Measurements from ENCODE around the gene JAKMIP1. TPM values are rescaled to one million over a fixed set of nuclear protein-coding genes. Genes with fewer than 3 reads are reported as not detected.

JAKMIP1 gene
- total and polyA plus RNA-seq, 2 of the 13 experiments (the other 11 are each of a cell fraction or from before 2014, with no cell fraction given): not detected

DNA sequence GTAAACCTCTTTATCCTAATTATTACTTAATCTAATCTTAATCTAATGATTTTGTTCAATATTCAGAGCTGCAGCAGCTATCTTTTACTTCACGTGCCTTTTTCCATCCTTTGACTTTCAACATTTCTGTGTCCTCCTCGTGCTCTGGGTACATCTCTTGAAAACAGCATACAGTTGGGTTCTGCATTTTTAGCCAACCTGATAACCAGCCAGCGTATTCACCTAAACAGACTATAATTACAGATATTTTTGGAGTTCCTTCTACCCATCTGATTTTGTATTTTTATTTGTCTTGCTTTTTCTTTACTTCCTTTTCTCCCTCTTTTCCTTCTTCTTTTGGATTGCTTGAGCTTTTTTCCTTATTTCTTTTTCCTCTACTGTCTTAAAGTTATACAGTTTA, 16.2 kb upstream of the JAKMIP1 start (continued):
- TF ChIP-seq CBX2 (IDR thresholded peaks at IDR 0.05; ENCODE audit: low read depth, low read length) (no peak), CBX2 (CRISPR knock-in tag; IDR thresholded peaks at IDR 0.05; ENCODE audit: low read depth) (no peak), ZBTB8A (CRISPR knock-in tag; IDR thresholded peaks at IDR 0.05; ENCODE audit: borderline replicate concordance, low read depth) (no peak), MED13 (CRISPR knock-in tag; IDR thresholded peaks at IDR 0.05) (no peak), KAT7 (CRISPR knock-in tag; IDR thresholded peaks at IDR 0.05; ENCODE audit: borderline replicate concordance) (no peak), ZNF660 (CRISPR knock-in tag; IDR thresholded peaks at IDR 0.05; ENCODE audit: borderline replicate concordance, low read depth) (no peak)
- TF ChIP-seq, protein P1, sequence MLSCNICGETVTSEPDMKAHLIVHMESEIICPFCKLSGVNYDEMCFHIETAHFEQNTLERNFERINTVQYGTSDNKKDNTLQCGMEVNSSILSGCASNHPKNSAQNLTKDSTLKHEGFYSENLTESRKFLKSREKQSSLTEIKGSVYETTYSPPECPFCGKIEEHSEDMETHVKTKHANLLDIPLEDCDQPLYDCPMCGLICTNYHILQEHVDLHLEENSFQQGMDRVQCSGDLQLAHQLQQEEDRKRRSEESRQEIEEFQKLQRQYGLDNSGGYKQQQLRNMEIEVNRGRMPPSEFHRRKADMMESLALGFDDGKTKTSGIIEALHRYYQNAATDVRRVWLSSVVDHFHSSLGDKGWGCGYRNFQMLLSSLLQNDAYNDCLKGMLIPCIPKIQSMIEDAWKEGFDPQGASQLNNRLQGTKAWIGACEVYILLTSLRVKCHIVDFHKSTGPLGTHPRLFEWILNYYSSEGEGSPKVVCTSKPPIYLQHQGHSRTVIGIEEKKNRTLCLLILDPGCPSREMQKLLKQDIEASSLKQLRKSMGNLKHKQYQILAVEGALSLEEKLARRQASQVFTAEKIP (CRISPR knock-in tag; IDR thresholded peaks at IDR 0.05; ENCODE audit: borderline replicate concordance): no peak
- TF ChIP-seq, protein P2, sequence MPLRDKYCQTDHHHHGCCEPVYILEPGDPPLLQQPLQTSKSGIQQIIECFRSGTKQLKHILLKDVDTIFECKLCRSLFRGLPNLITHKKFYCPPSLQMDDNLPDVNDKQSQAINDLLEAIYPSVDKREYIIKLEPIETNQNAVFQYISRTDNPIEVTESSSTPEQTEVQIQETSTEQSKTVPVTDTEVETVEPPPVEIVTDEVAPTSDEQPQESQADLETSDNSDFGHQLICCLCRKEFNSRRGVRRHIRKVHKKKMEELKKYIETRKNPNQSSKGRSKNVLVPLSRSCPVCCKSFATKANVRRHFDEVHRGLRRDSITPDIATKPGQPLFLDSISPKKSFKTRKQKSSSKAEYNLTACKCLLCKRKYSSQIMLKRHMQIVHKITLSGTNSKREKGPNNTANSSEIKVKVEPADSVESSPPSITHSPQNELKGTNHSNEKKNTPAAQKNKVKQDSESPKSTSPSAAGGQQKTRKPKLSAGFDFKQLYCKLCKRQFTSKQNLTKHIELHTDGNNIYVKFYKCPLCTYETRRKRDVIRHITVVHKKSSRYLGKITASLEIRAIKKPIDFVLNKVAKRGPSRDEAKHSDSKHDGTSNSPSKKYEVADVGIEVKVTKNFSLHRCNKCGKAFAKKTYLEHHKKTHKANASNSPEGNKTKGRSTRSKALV (CRISPR knock-in tag; IDR thresholded peaks at IDR 0.05): no peak

DNA sequence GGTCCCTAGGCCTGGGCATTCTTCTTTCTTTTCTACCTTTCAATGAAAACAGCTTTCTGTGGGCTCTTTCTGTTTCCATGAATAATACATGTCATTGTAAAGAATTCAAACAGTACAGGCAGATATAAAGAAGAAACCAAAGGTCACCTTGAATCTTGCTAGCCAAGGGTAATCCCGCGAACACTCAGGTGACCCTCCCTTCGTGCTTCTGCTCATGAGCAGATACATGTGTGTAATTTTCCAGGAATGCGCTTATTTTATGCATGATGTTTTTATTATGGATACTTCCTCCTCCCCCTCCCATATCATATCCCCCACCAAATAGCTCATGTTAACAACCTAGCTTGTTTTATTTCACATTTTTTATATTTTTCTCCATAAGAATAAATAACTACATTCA, 9.6 kb upstream of the JAKMIP1 start:
- in situ Hi-C loops (cut with HindIII; ENCODE audit: extremely low pct_ligation_motif_present, low pct_unique_long_range_greater_than_20kb) (no loop called here), intact Hi-C loops (cut with micrococcal nuclease; ENCODE audit: unreplicated experiment) (no loop called here)
- Histone ChIP-seq H3K9me3 (ENCODE audit: low read length) (no peaks in the 10 kb centered on the region), H4K20me1 (ENCODE audit: insufficient read depth, low read length) (no peaks in the 10 kb centered on the region), H3K27me3 (ENCODE audit: control insufficient read depth in 1 of 2, insufficient read depth in 2 of 2, low read length in 2 of 2) (peaks cover 0 to 7% of the 10 kb centered on the region in 2 experiments; a peak in 1 of 5 replicates), H3K4me2 (ENCODE audit: low read depth, low read length) (no peak overlapping the region), H3K9ac (ENCODE audit: insufficient read depth, low read depth, low read length) (no peak overlapping the region), H3K4me3 (replicated peaks in 1 of 3; ENCODE audit: insufficient read depth in 1 of 3, low read depth in 2 of 3, low read length in 3 of 3) (no peak overlapping the region), H2AFZ (ENCODE audit: low read length) (no peak overlapping the region), H3K79me2 (ENCODE audit: insufficient read depth, low read length) (no peaks in the 10 kb centered on the region), H3K36me3 (replicated peaks in 1 of 2; ENCODE audit: control insufficient read depth in 1 of 2, insufficient read depth in 2 of 2, low read length in 2 of 2) (no peaks in the 10 kb centered on the region), H3K4me1 (ENCODE audit: insufficient read depth, low read length) (no peaks in the 10 kb centered on the region), H3K27ac (ENCODE audit: extremely low read length, insufficient read depth, low read length) (no peak overlapping the region)
- DNase-seq (ENCODE audit: low spot score): no peak
- POLR2A ChIA-PET: no interaction called here
- ATAC-seq: no peak
- CTCF ChIA-PET (ENCODE audit: low intra/inter-chr PET ratio, low total read pairs): no interaction called here
- BruUV-seq (replicated peaks): no TSS peak
- 24% methylated on average over 4 of the region's 4 CpGs for WGBS (ENCODE audit: low lambda C conversion rate)
- no peak for FAIRE-seq
- TF ChIP-seq TAF1 (CRISPR knock-in tag; IDR thresholded peaks at IDR 0.05) (no peak), PHB2 (IDR thresholded peaks at IDR 0.05; ENCODE audit: partially characterized antibody) (no peak), PAF1 (CRISPR knock-in tag; IDR thresholded peaks at IDR 0.05) (no peak), SMC3 (IDR thresholded peaks at IDR 0.05; ENCODE audit: low read length) (no peak), PTBP1 (IDR thresholded peaks at IDR 0.05; ENCODE audit: low read depth, low read length, poor library complexity, severe bottlenecking) (no peak), ZNF776 (CRISPR knock-in tag; IDR thresholded peaks at IDR 0.05) (no peak), TRIM24 (CRISPR knock-in tag; IDR thresholded peaks at IDR 0.05) (no peak), ZMYM2 (CRISPR knock-in tag; IDR thresholded peaks at IDR 0.05) (no peak), SRSF1 (optimal IDR thresholded peaks at IDR 0.05; ENCODE audit: low read depth, low read length) (no peak), KDM2A (CRISPR knock-in tag; IDR thresholded peaks at IDR 0.05; ENCODE audit: borderline replicate concordance, low read depth) (no peak), ZFY (CRISPR knock-in tag; IDR thresholded peaks at IDR 0.05) (no peak), MEIS1 (CRISPR knock-in tag; IDR thresholded peaks at IDR 0.05; ENCODE audit: borderline replicate concordance) (no peak)
- TF ChIP-seq, protein P3, sequence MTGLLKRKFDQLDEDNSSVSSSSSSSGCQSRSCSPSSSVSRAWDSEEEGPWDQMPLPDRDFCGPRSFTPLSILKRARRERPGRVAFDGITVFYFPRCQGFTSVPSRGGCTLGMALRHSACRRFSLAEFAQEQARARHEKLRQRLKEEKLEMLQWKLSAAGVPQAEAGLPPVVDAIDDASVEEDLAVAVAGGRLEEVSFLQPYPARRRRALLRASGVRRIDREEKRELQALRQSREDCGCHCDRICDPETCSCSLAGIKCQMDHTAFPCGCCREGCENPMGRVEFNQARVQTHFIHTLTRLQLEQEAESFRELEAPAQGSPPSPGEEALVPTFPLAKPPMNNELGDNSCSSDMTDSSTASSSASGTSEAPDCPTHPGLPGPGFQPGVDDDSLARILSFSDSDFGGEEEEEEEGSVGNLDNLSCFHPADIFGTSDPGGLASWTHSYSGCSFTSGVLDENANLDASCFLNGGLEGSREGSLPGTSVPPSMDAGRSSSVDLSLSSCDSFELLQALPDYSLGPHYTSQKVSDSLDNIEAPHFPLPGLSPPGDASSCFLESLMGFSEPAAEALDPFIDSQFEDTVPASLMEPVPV (CRISPR knock-in tag; IDR thresholded peaks at IDR 0.05): no peak
